EL (cell line): Measurements from ENCODE around the gene RARRES1.

Experiments used
- DNase-seq: peaks from one replicate; pipeline ENCODE4 v3.0.0-alpha.2; 2016

RARRES1 gene, protein sequence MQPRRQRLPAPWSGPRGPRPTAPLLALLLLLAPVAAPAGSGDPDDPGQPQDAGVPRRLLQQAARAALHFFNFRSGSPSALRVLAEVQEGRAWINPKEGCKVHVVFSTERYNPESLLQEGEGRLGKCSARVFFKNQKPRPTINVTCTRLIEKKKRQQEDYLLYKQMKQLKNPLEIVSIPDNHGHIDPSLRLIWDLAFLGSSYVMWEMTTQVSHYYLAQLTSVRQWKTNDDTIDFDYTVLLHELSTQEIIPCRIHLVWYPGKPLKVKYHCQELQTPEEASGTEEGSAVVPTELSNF

GRCh38 chr3:158731938-158732855 is at the start of gene RARRES1:
Gene RARRES1, minus strand, starts transcription at chr3:158732457. Its CDS starts 42 bp downstream, at chr3:158732415.
- peak; percentile 65 for DNase-seq

DNA sequence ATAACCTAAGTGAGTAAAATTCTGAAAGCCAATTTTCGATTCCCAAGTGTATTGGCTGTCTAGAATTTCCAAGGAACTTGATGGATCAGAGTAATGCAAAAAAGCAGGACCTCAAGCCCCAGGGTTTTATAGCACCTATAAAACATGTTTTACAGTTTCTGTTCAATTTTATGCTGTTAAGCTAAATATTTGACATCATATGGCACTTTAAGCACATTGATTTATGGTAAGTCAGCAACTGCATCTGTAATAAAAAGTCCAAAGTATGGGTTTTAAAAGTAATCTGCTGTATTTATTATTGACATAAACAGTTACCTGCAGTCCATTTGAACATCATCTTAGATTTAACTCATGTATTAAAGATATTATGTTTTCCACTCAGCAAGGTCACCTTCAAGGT is 49.6 kb upstream of the RARRES1 start:
- no peak for DNase-seq

GRCh38 chr3:158781191-158781590 is 48.9 kb upstream of the RARRES1 start:
- DNase-seq, result no peak

- DNase-seq, result no peak
Observed at GRCh38 chr3:158780766-158781165, 48.5 kb upstream of the RARRES1 start.

DNA sequence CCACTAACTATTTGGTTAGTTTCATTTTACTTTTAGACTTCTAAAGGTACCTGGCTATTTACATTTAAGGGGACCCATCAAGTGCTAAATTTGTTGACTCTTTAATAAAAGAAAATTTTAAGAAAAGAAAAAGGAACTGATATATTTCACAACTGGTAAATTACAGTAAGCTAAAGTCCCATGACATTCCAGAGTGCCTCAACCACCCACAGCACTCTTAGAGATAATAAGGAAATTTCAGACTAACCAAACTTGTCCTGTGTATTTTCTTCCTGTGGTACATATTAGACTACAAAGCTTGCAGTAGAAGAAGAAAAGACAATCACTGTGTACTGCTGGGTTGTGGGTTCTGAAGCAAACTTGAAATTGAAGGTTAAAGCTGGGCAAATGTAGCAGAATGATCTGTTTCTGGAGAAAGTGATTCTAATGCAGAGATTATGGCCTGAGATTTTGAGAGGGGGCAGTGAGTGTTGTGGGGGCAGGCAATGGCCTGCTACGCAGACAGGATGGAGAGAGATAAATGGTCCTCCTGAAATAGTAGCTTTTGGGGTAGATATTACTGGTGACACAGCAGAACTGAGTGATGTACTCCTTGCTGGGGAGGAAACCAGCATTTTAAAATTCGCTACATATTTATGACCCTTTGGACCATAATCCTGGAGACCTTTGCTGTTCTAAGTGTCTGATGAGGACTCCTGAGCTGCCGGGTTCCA is 45.1 kb upstream of the RARRES1 start:
- no peak for DNase-seq

DNA sequence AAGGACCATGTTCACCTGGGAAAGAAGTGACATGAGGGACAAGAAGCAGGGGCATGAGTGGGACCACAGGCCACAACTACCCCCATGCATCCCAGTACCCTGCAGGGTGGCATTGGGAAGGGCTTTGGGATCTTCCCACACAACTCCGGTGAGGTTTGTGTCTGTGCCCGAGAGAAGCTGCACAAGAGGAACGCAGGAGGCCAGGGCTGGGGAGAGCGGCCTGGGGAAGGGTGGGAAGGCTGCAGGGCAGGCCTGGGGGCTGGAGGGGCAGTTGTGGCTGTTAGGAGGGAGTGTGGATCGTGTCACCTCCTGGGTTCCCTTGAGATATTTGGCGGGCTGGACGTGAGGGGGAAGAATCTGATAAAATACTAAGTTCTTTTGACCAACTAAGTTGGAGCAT is 44.3 kb upstream of the RARRES1 start:
- DNase-seq, result no peak

- no peak for DNase-seq
Observed at GRCh38 chr3:158775426-158776410, 43.5 kb upstream of the RARRES1 start.

- no peak for DNase-seq
Observed at GRCh38 chr3:158774965-158775364, 42.7 kb upstream of the RARRES1 start.

- DNase-seq, result no peak
Observed at GRCh38 chr3:158773845-158774830, 41.9 kb upstream of the RARRES1 start.

DNA sequence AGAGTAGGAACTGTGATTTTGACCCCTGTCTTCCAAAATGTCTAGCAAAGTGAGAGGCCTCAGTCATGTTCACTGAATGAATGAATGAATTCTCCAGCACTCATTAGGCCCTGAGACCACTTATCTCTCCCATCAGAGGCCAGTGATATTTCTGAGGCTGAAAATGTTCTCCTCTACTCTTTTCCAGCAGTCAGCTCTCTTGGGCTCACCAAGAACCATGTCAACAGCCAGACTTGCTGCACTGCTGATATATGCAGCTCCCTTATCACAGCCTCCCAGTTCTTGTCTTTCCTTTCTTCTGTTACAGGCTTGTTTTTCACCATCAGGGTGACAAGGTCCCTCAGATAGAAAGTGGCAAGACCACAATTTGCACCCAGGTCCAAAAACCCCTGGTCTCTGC is 40.9 kb upstream of the RARRES1 start:
- no peak for DNase-seq

GRCh38 chr3:158771982-158772381 is 39.7 kb upstream of the RARRES1 start:
- DNase-seq, result no peak

DNA sequence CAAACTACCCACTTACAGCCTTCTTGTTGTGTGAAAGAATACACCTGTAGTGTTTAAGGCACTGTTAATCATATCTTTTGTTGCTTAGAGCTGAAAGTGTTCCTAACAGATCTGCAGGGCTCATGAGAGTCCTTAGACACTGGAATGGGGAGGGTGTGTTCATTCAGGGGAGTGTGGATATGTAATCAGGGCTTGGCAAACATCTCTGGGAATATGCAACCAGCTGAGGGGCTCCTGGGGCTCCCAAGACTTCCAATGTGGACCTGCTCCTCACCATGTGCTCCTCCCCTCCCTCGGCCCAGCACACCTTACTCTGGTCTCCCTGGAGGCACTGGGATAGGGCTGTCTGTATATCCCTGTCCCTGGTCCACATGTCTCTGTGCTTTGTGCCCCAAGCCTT is 39.3 kb upstream of the RARRES1 start:
- no peak for DNase-seq

DNA sequence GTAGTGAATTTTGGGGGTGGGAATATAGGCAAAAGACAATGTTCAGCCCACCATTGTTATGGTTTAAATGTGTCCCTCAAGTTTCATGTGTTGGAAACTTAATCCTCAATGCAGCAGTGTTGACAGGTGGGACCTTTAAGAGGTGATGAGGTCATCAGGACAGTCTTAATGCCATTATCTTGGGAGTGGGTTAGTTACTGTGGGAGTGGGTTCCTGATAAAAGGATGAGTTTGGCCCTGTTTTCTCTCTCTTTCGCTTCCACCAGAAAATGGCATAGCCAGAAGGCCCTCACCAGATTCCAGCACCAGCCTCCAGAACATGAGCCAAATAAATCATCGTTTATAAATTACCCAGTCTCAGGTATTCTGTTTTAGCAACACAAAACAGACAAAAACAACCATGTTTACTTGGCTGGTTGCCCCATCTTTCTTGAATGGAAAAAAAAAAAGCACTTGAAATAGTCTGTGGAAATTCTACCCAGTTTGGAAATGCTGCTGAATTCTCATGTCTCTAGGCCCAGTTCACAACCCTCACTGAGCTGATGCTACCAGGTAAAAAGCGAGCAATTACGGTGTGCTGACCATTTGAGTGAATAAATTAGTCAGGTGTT is 38.6 kb upstream of the RARRES1 start:
- no peak for DNase-seq

- DNase-seq, result peak; percentile 85
Observed at GRCh38 chr3:158769952-158770740, 37.9 kb upstream of the RARRES1 start.

DNA sequence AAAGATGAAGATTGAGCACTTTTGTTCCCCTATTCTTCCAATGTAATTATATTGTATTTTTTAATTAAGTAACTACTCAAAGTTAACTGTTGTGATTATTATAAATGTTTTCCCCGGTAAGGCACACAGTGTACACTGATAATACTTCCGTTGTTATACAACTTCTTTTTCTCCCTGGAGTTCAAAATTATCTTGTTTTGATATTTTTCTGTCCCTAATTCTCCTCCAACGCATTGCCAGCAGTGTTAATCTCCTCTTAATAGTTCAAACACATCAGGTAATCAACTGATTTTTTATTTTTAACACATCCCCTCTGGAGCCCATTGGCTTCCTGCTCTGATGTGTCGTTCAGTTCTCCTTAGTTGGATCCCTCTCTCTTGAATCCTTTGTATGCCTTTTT is 37.3 kb upstream of the RARRES1 start:
- DNase-seq, result peak; percentile 12

- peak; percentile 91 for DNase-seq
Observed at GRCh38 chr3:158768881-158769543, 36.8 kb upstream of the RARRES1 start.

GRCh38 chr3:158768361-158768787 is 36.1 kb upstream of the RARRES1 start:
- peak; percentile 55 for DNase-seq

DNA sequence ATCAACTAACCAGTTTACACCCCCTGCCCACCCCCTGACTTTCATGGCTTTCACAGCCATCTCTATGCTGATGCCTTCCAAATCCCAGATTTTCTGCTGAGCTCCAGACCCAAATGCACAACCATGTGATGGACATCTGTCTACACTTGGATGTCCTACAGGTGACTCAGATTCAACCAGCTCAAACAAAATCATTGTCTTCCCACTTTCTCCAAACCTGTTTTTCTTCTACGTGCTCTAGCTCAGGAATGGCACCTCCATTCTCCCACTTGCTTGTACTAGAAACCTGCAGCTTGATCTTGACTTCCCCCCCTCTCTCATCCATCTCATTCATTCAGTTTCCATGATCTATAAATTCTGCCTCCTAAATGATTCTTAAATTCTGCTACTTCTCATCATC is 34.1 kb upstream of the RARRES1 start:
- DNase-seq, result no peak
